ENCODE data around the gene CPA5.

The CPA5 gene

DNA sequence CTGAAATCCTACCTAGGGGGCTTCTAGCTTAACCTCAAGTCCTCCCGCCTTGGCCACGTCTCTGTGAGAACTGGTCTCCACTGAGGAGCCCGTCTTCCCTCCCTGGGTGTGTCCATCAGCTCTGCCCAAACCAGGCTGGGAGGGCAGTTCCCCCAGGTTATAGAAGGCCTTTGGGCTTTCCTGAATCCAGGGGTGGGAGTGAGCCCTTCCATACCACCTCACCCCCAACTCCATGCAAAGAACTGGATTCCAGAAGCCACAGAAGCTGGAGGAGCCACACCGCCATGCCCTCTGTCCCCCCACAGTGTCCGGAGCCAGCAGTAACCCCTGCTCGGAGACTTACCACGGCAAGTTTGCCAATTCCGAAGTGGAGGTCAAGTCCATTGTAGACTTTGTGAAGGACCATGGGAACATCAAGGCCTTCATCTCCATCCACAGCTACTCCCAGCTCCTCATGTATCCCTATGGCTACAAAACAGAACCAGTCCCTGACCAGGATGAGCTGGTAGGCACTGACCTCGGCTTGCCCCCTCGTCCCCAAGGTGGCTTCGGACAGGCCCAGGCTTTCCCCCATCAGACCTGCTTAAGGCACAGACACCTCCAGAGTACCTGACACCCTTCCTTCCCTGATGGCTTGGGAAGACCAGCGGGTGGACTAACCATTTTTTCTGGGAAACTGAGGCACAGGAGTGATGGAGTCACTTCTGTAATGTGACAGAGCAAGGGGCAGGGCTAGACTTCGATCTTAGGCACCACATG, 40.4 kb downstream of the CPA5 start:
- DNase-seq (ENCODE audit: low read depth, low spot score) = no peak
- no peaks in the 10 kb centered on the region for H3K9me3 ChIP-seq (ENCODE audit: insufficient read depth, low read length)
- TF ChIP-seq YY1 (IDR thresholded peaks at IDR 0.05; ENCODE audit: insufficient read depth, insufficient read length) = no peak
- no peak for TF ChIP-seq ZNF274 (IDR thresholded peaks at IDR 0.05; ENCODE audit: low read depth, low read length)
- no peak for TF ChIP-seq SUZ12 (IDR thresholded peaks at IDR 0.05; ENCODE audit: extremely low read depth, insufficient read depth, insufficient read length)
- no peaks in the 10 kb centered on the region for H3K27me3 ChIP-seq (ENCODE audit: insufficient read depth, insufficient read length)
- H3K9ac ChIP-seq (ENCODE audit: insufficient read length, low read depth) = no peak overlapping the region
- no peaks in the 10 kb centered on the region for H3K36me3 ChIP-seq (ENCODE audit: insufficient read depth, insufficient read length, low read length)
- H3K4me1 ChIP-seq (ENCODE audit: insufficient read depth, insufficient read length) = peaks cover 4% of the 10 kb centered on the region
- H3K4me3 ChIP-seq (ENCODE audit: insufficient read length, low read depth) = no peak overlapping the region

DNA sequence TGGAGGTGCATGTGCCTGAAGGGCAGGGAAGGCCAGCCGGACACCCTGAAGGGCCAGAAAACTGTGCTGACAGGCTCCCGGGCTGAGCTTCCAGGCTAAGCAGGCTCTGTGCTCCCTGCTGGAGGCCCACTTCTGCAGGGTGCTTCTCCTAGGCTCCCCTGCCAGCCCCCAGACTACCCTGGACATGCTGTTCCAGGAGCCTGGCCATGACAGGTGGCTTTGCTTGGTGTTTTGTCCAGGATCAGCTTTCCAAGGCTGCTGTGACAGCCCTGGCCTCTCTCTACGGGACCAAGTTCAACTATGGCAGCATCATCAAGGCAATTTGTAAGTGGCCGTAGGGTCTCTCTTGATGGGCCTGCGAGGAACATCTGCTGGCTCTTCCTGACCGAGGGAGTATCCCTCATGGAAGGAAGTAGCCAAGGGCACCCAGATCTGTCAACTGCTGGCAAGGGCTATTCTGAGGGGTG, 41.0 kb downstream of the CPA5 start:
- Histone ChIP-seq H3K36me3 (ENCODE audit: insufficient read depth, insufficient read length, low read length) (no peaks in the 10 kb centered on the region), H3K9me3 (ENCODE audit: insufficient read depth, low read length) (no peaks in the 10 kb centered on the region), H3K4me3 (ENCODE audit: insufficient read length, low read depth) (no peak overlapping the region), H3K4me1 (ENCODE audit: insufficient read depth, insufficient read length) (no peaks in the 10 kb centered on the region), H3K9ac (ENCODE audit: insufficient read length, low read depth) (no peak overlapping the region), H3K27me3 (ENCODE audit: insufficient read depth, insufficient read length) (no peaks in the 10 kb centered on the region)
- no peak for DNase-seq (ENCODE audit: low read depth, low spot score)
- TF ChIP-seq YY1 (IDR thresholded peaks at IDR 0.05; ENCODE audit: insufficient read depth, insufficient read length) (no peak), SUZ12 (IDR thresholded peaks at IDR 0.05; ENCODE audit: extremely low read depth, insufficient read depth, insufficient read length) (no peak), ZNF274 (IDR thresholded peaks at IDR 0.05; ENCODE audit: low read depth, low read length) (no peak)

DNA sequence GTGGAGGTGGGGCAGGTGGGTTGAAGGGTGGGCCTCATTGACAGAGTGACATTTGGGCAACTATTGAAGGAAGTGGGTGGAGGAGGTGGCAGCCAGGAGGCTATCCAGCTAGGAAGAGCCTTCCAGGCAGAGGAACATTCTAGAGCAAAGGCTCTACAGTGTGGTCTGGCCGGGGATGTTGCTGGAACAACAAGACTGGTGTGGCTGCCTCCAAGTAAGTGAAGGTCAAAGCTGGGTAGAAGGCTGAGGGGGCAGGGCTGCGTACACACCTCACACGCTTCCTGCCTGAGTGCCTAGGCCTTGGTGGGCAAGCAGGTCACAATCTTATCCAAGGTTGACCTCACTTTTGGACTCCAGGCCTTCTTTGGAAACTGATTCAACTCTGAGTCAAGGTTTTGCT, 42.3 kb downstream of the CPA5 start:
- H3K36me3 ChIP-seq (ENCODE audit: insufficient read depth, insufficient read length, low read length) = no peaks in the 10 kb centered on the region
- DNase-seq (ENCODE audit: low read depth, low spot score) = no peak
- no peak overlapping the region for H3K4me3 ChIP-seq (ENCODE audit: insufficient read length, low read depth)
- H3K4me1 ChIP-seq (ENCODE audit: insufficient read depth, insufficient read length) = no peaks in the 10 kb centered on the region
- TF ChIP-seq SUZ12 (IDR thresholded peaks at IDR 0.05; ENCODE audit: extremely low read depth, insufficient read depth, insufficient read length) = no peak
- no peak for TF ChIP-seq YY1 (IDR thresholded peaks at IDR 0.05; ENCODE audit: insufficient read depth, insufficient read length)
- no peak for TF ChIP-seq ZNF274 (IDR thresholded peaks at IDR 0.05; ENCODE audit: low read depth, low read length)
- H3K27me3 ChIP-seq (ENCODE audit: insufficient read depth, insufficient read length) = no peaks in the 10 kb centered on the region
- no peak overlapping the region for H3K9ac ChIP-seq (ENCODE audit: insufficient read length, low read depth)
- H3K9me3 ChIP-seq (ENCODE audit: insufficient read depth, low read length) = no peaks in the 10 kb centered on the region

GRCh38 chr7:130387306-130387627, 42.7 kb downstream of the CPA5 start:
- H3K9ac ChIP-seq (ENCODE audit: insufficient read length, low read depth) = no peak overlapping the region
- no peaks in the 10 kb centered on the region for H3K27me3 ChIP-seq (ENCODE audit: insufficient read depth, insufficient read length)
- DNase-seq (ENCODE audit: low read depth, low spot score) = no peak
- no peaks in the 10 kb centered on the region for H3K4me1 ChIP-seq (ENCODE audit: insufficient read depth, insufficient read length)
- H3K9me3 ChIP-seq (ENCODE audit: insufficient read depth, low read length) = no peaks in the 10 kb centered on the region
- H3K4me3 ChIP-seq (ENCODE audit: insufficient read length, low read depth) = no peak overlapping the region
- no peaks in the 10 kb centered on the region for H3K36me3 ChIP-seq (ENCODE audit: insufficient read depth, insufficient read length, low read length)
- TF ChIP-seq SUZ12 (IDR thresholded peaks at IDR 0.05; ENCODE audit: extremely low read depth, insufficient read depth, insufficient read length) = no peak
- TF ChIP-seq YY1 (IDR thresholded peaks at IDR 0.05; ENCODE audit: insufficient read depth, insufficient read length) = no peak

- TF ChIP-seq SUZ12 (IDR thresholded peaks at IDR 0.05; ENCODE audit: extremely low read depth, insufficient read depth, insufficient read length) (no peak), YY1 (IDR thresholded peaks at IDR 0.05; ENCODE audit: insufficient read depth, insufficient read length) (no peak), ZNF274 (IDR thresholded peaks at IDR 0.05; ENCODE audit: low read depth, low read length) (no peak)
- Histone ChIP-seq H3K4me1 (ENCODE audit: insufficient read depth, insufficient read length) (no peaks in the 10 kb centered on the region), H3K9ac (ENCODE audit: insufficient read length, low read depth) (no peak overlapping the region), H3K36me3 (ENCODE audit: insufficient read depth, insufficient read length, low read length) (no peaks in the 10 kb centered on the region), H3K4me3 (ENCODE audit: insufficient read length, low read depth) (no peak overlapping the region), H3K27me3 (ENCODE audit: insufficient read depth, insufficient read length) (no peaks in the 10 kb centered on the region), H3K9me3 (ENCODE audit: insufficient read depth, low read length) (no peaks in the 10 kb centered on the region)
- DNase-seq (ENCODE audit: low read depth, low spot score) = no peak
Observed at GRCh38 chr7:130387628-130388403, 43.2 kb downstream of the CPA5 start.

- Histone ChIP-seq H3K36me3 (ENCODE audit: insufficient read depth, insufficient read length, low read length) (no peaks in the 10 kb centered on the region), H3K27me3 (ENCODE audit: insufficient read depth, insufficient read length) (no peaks in the 10 kb centered on the region), H3K9ac (ENCODE audit: insufficient read length, low read depth) (no peak overlapping the region), H3K4me3 (ENCODE audit: insufficient read length, low read depth) (no peak overlapping the region), H3K9me3 (ENCODE audit: insufficient read depth, low read length) (no peaks in the 10 kb centered on the region), H3K4me1 (ENCODE audit: insufficient read depth, insufficient read length) (no peaks in the 10 kb centered on the region)
- no peak for DNase-seq (ENCODE audit: low read depth, low spot score)
- no peak for TF ChIP-seq ZNF274 (IDR thresholded peaks at IDR 0.05; ENCODE audit: low read depth, low read length)
- TF ChIP-seq YY1 (IDR thresholded peaks at IDR 0.05; ENCODE audit: insufficient read depth, insufficient read length) = no peak
- TF ChIP-seq SUZ12 (IDR thresholded peaks at IDR 0.05; ENCODE audit: extremely low read depth, insufficient read depth, insufficient read length) = no peak
Observed at GRCh38 chr7:130388671-130389070, 44.1 kb downstream of the CPA5 start.

DNA sequence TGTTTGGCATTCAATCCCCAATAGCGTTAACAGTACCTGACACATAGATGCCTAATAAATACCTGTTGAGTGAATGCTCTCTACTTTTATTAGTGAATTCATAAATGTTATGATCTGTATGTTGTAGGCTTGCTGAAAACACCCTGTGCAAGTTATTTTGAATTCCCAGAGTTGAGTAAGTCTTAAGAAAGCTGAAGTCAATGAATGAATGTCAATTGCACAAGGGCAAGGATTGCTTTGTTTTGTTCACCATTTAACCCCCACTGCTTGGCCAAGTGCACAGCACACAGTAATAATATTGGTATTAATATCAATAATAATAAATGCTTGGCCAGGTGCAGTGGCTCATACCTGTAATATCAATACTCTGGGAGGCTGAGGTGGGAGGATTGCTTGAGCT, 45.9 kb downstream of the CPA5 start:
- H3K4me1 ChIP-seq (ENCODE audit: insufficient read depth, insufficient read length) = no peaks in the 10 kb centered on the region

More for the DNA sequence above, 45.9 kb downstream of the CPA5 start:
- Histone ChIP-seq H3K27me3 (ENCODE audit: insufficient read depth, insufficient read length) (no peaks in the 10 kb centered on the region), H3K4me3 (ENCODE audit: insufficient read length, low read depth) (no peak overlapping the region), H3K9me3 (ENCODE audit: insufficient read depth, low read length) (no peaks in the 10 kb centered on the region), H3K9ac (ENCODE audit: insufficient read length, low read depth) (no peak overlapping the region), H3K36me3 (ENCODE audit: insufficient read depth, insufficient read length, low read length) (no peaks in the 10 kb centered on the region)
- no peak for TF ChIP-seq ZNF274 (IDR thresholded peaks at IDR 0.05; ENCODE audit: low read depth, low read length)
- TF ChIP-seq YY1 (IDR thresholded peaks at IDR 0.05; ENCODE audit: insufficient read depth, insufficient read length) = no peak
- TF ChIP-seq SUZ12 (IDR thresholded peaks at IDR 0.05; ENCODE audit: extremely low read depth, insufficient read depth, insufficient read length) = no peak
- no peak for DNase-seq (ENCODE audit: low read depth, low spot score)

Measured in NT2/D1 (cell line).